Naive thymus-derived CD4-positive, alpha-beta T cell (primary cell): ENCODE results near the gene TIE1. TPM values are rescaled to one million over a fixed set of nuclear protein-coding genes. Genes with fewer than 3 reads are reported as not detected.

Source experiments
- ATAC-seq: fragments of 150-1000 bp; cut with Tn5 transposase; 2 replicates; pipeline ENCODE4 v1.10.0; 2021; ENCODE audit warnings: mild to moderate bottlenecking, moderate library complexity
- CTCF ChIA-PET: fragments of 350-600 bp; sonication (Branson Sonifier 250); formaldehyde crosslinking; loops from one replicate; lab custom pipeline; 2021; ENCODE audit warnings: antibody characterized with exemption; lab: Charles Lee
- POLR2A ChIA-PET: fragments of 350-600 bp; sonication (Branson Sonifier 250); formaldehyde crosslinking; loops from one replicate; lab custom pipeline; 2021; ENCODE audit warnings: antibody characterized with exemption, inconsistent platforms; lab: Charles Lee
- DNase-seq, 9 donors: peaks; one replicate each; pipeline versions ENCODE4 v3.0.0 to v3.0.0-alpha.2; 2020 to 2022; ENCODE audit warnings: mixed read lengths in 1 of 9
- H3K27ac ChIP-seq: one replicate; pipeline ENCODE4 v1.7.0; 2013; ENCODE audit warnings: mild to moderate bottlenecking, low read depth, low read length, moderate library complexity
- H3K27me3 ChIP-seq, 2 donors: one replicate each; pipeline ENCODE4 v1.7.0; 2013; ENCODE audit warnings: low read length in 2 of 2, mild to moderate bottlenecking in 2 of 2, moderate library complexity in 2 of 2; ENCODE audit not compliant: control insufficient read depth in 2 of 2, insufficient read depth in 2 of 2
- H3K36me3 ChIP-seq, 3 experiments: 1 replicate in 2 of 3; 2 replicates in 1 of 3; pipeline ENCODE4 v1.7.0; 2013; ENCODE audit warnings: low read length in 3 of 3, mild to moderate bottlenecking in 3 of 3, moderate library complexity in 1 of 3; ENCODE audit not compliant: insufficient read depth in 3 of 3, control insufficient read depth in 2 of 3
- H3K4me1 ChIP-seq, 2 donors: one replicate each; pipeline ENCODE4 v1.7.0; 2013; ENCODE audit warnings: low read length in 2 of 2, mild to moderate bottlenecking in 2 of 2, moderate library complexity in 1 of 2; ENCODE audit not compliant: control insufficient read depth in 2 of 2, insufficient read depth in 2 of 2
- H3K4me3 ChIP-seq: 2 replicates; pipeline ENCODE4 v1.7.0; 2013; ENCODE audit warnings: mild to moderate bottlenecking, low read length
- H3K9me3 ChIP-seq, 3 experiments: 1 replicate in 2 of 3; 2 replicates in 1 of 3; pipeline ENCODE4 v1.7.0; 2013; ENCODE audit warnings: low read length in 3 of 3; ENCODE audit not compliant: control insufficient read depth in 2 of 3
- H3K27ac Mint-ChIP-seq, 9 donors: one replicate each; pipeline ENCODE4 v1.8.0; 2020 to 2022; ENCODE audit warnings: mixed read lengths in 9 of 9, mild to moderate bottlenecking in 8 of 9, moderate library complexity in 5 of 9, inconsistent platforms in 2 of 9
- H3K27me3 Mint-ChIP-seq, 5 donors: one replicate each; pipeline ENCODE4 v1.8.0; 2021 to 2022; ENCODE audit warnings: mixed read lengths in 5 of 5, mild to moderate bottlenecking in 1 of 5
- H3K36me3 Mint-ChIP-seq, 5 donors: one replicate each; pipeline ENCODE4 v1.8.0; 2020 to 2022; ENCODE audit warnings: mixed read lengths in 5 of 5, mild to moderate bottlenecking in 3 of 5, inconsistent platforms in 1 of 5
- H3K4me1 Mint-ChIP-seq, 7 donors: one replicate each; pipeline ENCODE4 v1.8.0; 2020 to 2022; ENCODE audit warnings: mixed read lengths in 7 of 7, mild to moderate bottlenecking in 3 of 7, inconsistent platforms in 1 of 7
- H3K4me3 Mint-ChIP-seq, 10 donors: one replicate each; pipeline ENCODE4 v1.8.0; 2020 to 2022; ENCODE audit warnings: mild to moderate bottlenecking in 10 of 10, mixed read lengths in 10 of 10, moderate library complexity in 6 of 10, inconsistent platforms in 2 of 10
- H3K9me3 Mint-ChIP-seq, 11 donors: one replicate each; pipeline ENCODE4 v1.8.0; 2020 to 2022; ENCODE audit warnings: mixed read lengths in 11 of 11, mild to moderate bottlenecking in 4 of 11, inconsistent platforms in 1 of 11, moderate library complexity in 1 of 11
- intact Hi-C, 2 donors: fragments of 100-400 bp; cut with micrococcal nuclease; formaldehyde crosslinking; loops; one replicate each; pipeline ENCODE4 v1.15.1; 2023
- polyA plus RNA-seq, 2 donors: library from polyadenylated mRNA; unstranded; fragments of 300-500 nt; fragmentation: Illumina TruSeq; gene quantifications; one replicate each; pipeline ENCODE4 v1.2.3, GENCODE V29; 2021
- total RNA-seq, 6 experiments: library from RNA in 5 of 6; stranded (reverse) in 5 of 6; gene quantifications; 1 replicate in 5 of 6; 2 replicates in 1 of 6; pipeline ENCODE4 v1.2.3 and lab custom pipeline; 2021 to 2026

TIE1 gene
- total and polyA plus RNA-seq, 7 experiments from 2014 or later: 0.19 to 1.9 TPM; not detected in 5

- H3K4me1 Mint-ChIP-seq: peaks cover 0 to 8% (median 0%) of the 10 kb centered on the region in 7 donors
- H3K4me3 ChIP-seq: no peak overlapping the region
- intact Hi-C loops: no loop called here
Measured at GRCh38 chr1:43315963-43316737, 15.4 kb downstream of the TIE1 start.

GRCh38 chr1:43316738-43317520 lies 16.1 kb downstream of the TIE1 start:
- ATAC-seq (no peak), DNase-seq (no peak)
- intact Hi-C loops: no loop called here
- ChIA-PET POLR2A (no interaction called here), CTCF (no interaction called here)
- no peak overlapping the region for H3K27ac ChIP-seq
- peaks cover 0 to 8% (median 0%) of the 10 kb centered on the region in 7 donors for H3K4me1 Mint-ChIP-seq
- no peaks in the 10 kb centered on the region for H3K27me3 ChIP-seq
- no peaks in the 10 kb centered on the region for H3K36me3 Mint-ChIP-seq
- no peaks in the 10 kb centered on the region for H3K4me1 ChIP-seq
- H3K36me3 ChIP-seq: no peaks in the 10 kb centered on the region
- H3K27ac Mint-ChIP-seq: no peak overlapping the region
- H3K9me3 ChIP-seq: no peaks in the 10 kb centered on the region
- no peaks in the 10 kb centered on the region for H3K27me3 Mint-ChIP-seq
- H3K4me3 Mint-ChIP-seq: no peak overlapping the region
- H3K9me3 Mint-ChIP-seq: no peaks in the 10 kb centered on the region
- no peak overlapping the region for H3K4me3 ChIP-seq

More at GRCh38 chr1:43315963-43316737, 15.4 kb downstream of the TIE1 start:
- H3K27me3 ChIP-seq: no peaks in the 10 kb centered on the region
- no peak overlapping the region for H3K27ac ChIP-seq
- no peak for DNase-seq
- ChIA-PET CTCF (interaction anchor here (0.8 kb wide), 1 partner anchor 86 kb away, joined by 3 read pairs; no protein-coding TSS in a partner anchor), POLR2A (no interaction called here)
- H3K36me3 ChIP-seq: no peaks in the 10 kb centered on the region
- Mint-ChIP-seq H3K27me3 (no peaks in the 10 kb centered on the region), H3K36me3 (no peaks in the 10 kb centered on the region), H3K9me3 (no peaks in the 10 kb centered on the region), H3K27ac (no peak overlapping the region), H3K4me3 (no peak overlapping the region)
- no peak for ATAC-seq
- H3K9me3 ChIP-seq: no peaks in the 10 kb centered on the region
- no peaks in the 10 kb centered on the region for H3K4me1 ChIP-seq

- H3K27me3 ChIP-seq: no peaks in the 10 kb centered on the region
- POLR2A ChIA-PET: no interaction called here
- Mint-ChIP-seq H3K9me3 (no peaks in the 10 kb centered on the region), H3K4me3 (no peak overlapping the region), H3K27me3 (no peaks in the 10 kb centered on the region), H3K27ac (no peak overlapping the region), H3K4me1 (peaks cover 0 to 8% (median 0%) of the 10 kb centered on the region in 7 donors), H3K36me3 (no peaks in the 10 kb centered on the region)
- H3K27ac ChIP-seq: no peak overlapping the region
- intact Hi-C loops: no loop called here
- CTCF ChIA-PET: no interaction called here
- no peak for ATAC-seq
- H3K4me1 ChIP-seq: no peaks in the 10 kb centered on the region
- no peaks in the 10 kb centered on the region for H3K9me3 ChIP-seq
- H3K4me3 ChIP-seq: no peak overlapping the region
- no peak for DNase-seq
- H3K36me3 ChIP-seq: no peaks in the 10 kb centered on the region
Measured at GRCh38 chr1:43317817-43318471, 17.2 kb downstream of the TIE1 start.

- Histone ChIP-seq H3K4me1 (no peaks in the 10 kb centered on the region), H3K4me3 (no peak overlapping the region), H3K36me3 (no peaks in the 10 kb centered on the region), H3K27me3 (no peaks in the 10 kb centered on the region), H3K27ac (no peak overlapping the region), H3K9me3 (no peaks in the 10 kb centered on the region)
- no peak for DNase-seq
- peaks cover 0 to 3% (median 0%) of the 10 kb centered on the region in 5 donors for H3K36me3 Mint-ChIP-seq
- no peak overlapping the region for H3K4me3 Mint-ChIP-seq
- no peak for ATAC-seq
- no peaks in the 10 kb centered on the region for H3K27me3 Mint-ChIP-seq
- peaks cover 0 to 8% (median 0%) of the 10 kb centered on the region in 7 donors for H3K4me1 Mint-ChIP-seq
- CTCF ChIA-PET: no interaction called here
- peak overlapping the region in 1 of 9 donors; percentile 36 for H3K27ac Mint-ChIP-seq
- H3K9me3 Mint-ChIP-seq: peaks cover 0 to 2% (median 0%) of the 10 kb centered on the region in 11 donors
- intact Hi-C loops: no loop called here
- POLR2A ChIA-PET: no interaction called here
Measured at GRCh38 chr1:43318831-43319230, 18.0 kb downstream of the TIE1 start.

GRCh38 chr1:43319288-43319687 lies 18.5 kb downstream of the TIE1 start:
- H3K27me3 ChIP-seq: no peaks in the 10 kb centered on the region
- H3K4me3 ChIP-seq: no peak overlapping the region
- Mint-ChIP-seq H3K4me3 (no peak overlapping the region), H3K36me3 (peaks cover under 1 to 6% (median 3%) of the 10 kb centered on the region in 5 donors), H3K4me1 (peaks cover 0 to 8% (median 0%) of the 10 kb centered on the region in 7 donors), H3K27ac (peak overlapping the region in 1 of 9 donors; percentile 8), H3K27me3 (no peaks in the 10 kb centered on the region), H3K9me3 (peaks cover 0 to 6% (median 3%) of the 10 kb centered on the region in 11 donors)
- POLR2A ChIA-PET: no interaction called here
- DNase-seq: no peak
- no peaks in the 10 kb centered on the region for H3K36me3 ChIP-seq
- intact Hi-C loops: no loop called here
- H3K4me1 ChIP-seq: no peaks in the 10 kb centered on the region
- ATAC-seq: no peak
- H3K27ac ChIP-seq: no peak overlapping the region
- no peaks in the 10 kb centered on the region for H3K9me3 ChIP-seq
- CTCF ChIA-PET: no interaction called here

GRCh38 chr1:43319766-43320165 lies 19.0 kb downstream of the TIE1 start:
- intact Hi-C loops: no loop called here
- H3K4me3 Mint-ChIP-seq: no peak overlapping the region
- peaks cover 0 to 4% (median 0%) of the 10 kb centered on the region in 3 experiments for H3K9me3 ChIP-seq
- H3K4me1 Mint-ChIP-seq: peaks cover 0 to 8% (median 3%) of the 10 kb centered on the region in 7 donors
- no peak overlapping the region for H3K27ac Mint-ChIP-seq
- peaks cover 4 to 9% (median 7%) of the 10 kb centered on the region in 11 donors for H3K9me3 Mint-ChIP-seq
- no peak overlapping the region for H3K27ac ChIP-seq
- ChIA-PET POLR2A (no interaction called here), CTCF (no interaction called here)
- H3K27me3 Mint-ChIP-seq: no peaks in the 10 kb centered on the region
- peaks cover 6 to 8% (median 7%) of the 10 kb centered on the region in 5 donors for H3K36me3 Mint-ChIP-seq
- no peak for ATAC-seq
- no peak overlapping the region for H3K4me3 ChIP-seq
- no peaks in the 10 kb centered on the region for H3K36me3 ChIP-seq
- no peaks in the 10 kb centered on the region for H3K4me1 ChIP-seq
- no peaks in the 10 kb centered on the region for H3K27me3 ChIP-seq
- no peak for DNase-seq
